Right ventricle myocardium superior (tissue), 1 donor: Measurements from ENCODE around the gene SYTL1. TPM values are rescaled to one million over a fixed set of nuclear protein-coding genes. Genes with fewer than 3 reads are reported as not detected.

Source experiments
- ATAC-seq: fragments of 200-7000 bp; cut with Tn5 transposase; one replicate; pipeline ENCODE4 v1.9.1; 2020; ENCODE audit warnings: mild to moderate bottlenecking; ENCODE audit not compliant: poor library complexity
- DNase-seq: peaks from one replicate; pipeline ENCODE4 v3.0.0-alpha.2; 2020
- intact Hi-C: fragments of 100-400 bp; cut with DNase I; formaldehyde crosslinking; loops from one replicate; pipeline ENCODE4 v1.11.2; 2022
- total RNA-seq: library from RNA; stranded (reverse); fragmentation: NEBNext Ultra II Directional; extraction: Animal tissue kit (Norgen Biotek cat#: 25700); gene quantifications from one replicate; pipeline ENCODE4 v1.2.1, GENCODE V29; 2021
- donor health status: DM: no; HTN: yes; CAD: no; lungs with severe emphysema.

Gene SYTL1
- total RNA-seq, 1 donor from 2014 or later = 0.43 TPM

GRCh38 chr1:27314169-27314568 is 27.7 kb upstream of the SYTL1 start:
- intact Hi-C loops = no loop called here
- DNase-seq = no peak
- ATAC-seq = no peak

- intact Hi-C loops = no loop called here
- DNase-seq = no peak
- no peak for ATAC-seq
Measured at GRCh38 chr1:27314737-27315136, 27.1 kb upstream of the SYTL1 start.

- ATAC-seq = no peak
- DNase-seq = no peak
- intact Hi-C loops = no loop called here
Measured at GRCh38 chr1:27316860-27317259, 25.0 kb upstream of the SYTL1 start.

- intact Hi-C loops = no loop called here
- ATAC-seq = no peak
- DNase-seq = no peak
Measured at GRCh38 chr1:27318136-27318535, 23.7 kb upstream of the SYTL1 start.

- intact Hi-C loops = no loop called here
- ATAC-seq = no peak
- no peak for DNase-seq
Measured at GRCh38 chr1:27318596-27318995, 23.2 kb upstream of the SYTL1 start.

GRCh38 chr1:27321813-27322568 is 19.8 kb upstream of the SYTL1 start, which contains the start of gene TMEM222:
TSS of gene TMEM222 (plus strand) at chr1:27322163. CDS start at chr1:27322198, 35 bp downstream.
- ATAC-seq (peak; percentile 99), DNase-seq (peak; percentile 99)
- intact Hi-C loops = no loop called here

- ATAC-seq (no peak), DNase-seq (no peak)
Measured at GRCh38 chr1:27322569-27323240, 19.1 kb upstream of the SYTL1 start.

GRCh38 chr1:27325286-27325685 is 16.5 kb upstream of the SYTL1 start:
- DNase-seq = no peak
- no peak for ATAC-seq
- intact Hi-C loops = no loop called here

More at GRCh38 chr1:27322569-27323240, 19.1 kb upstream of the SYTL1 start:
- intact Hi-C loops = no loop called here

GRCh38 chr1:27327964-27328363 is 13.9 kb upstream of the SYTL1 start:
- ATAC-seq (no peak), DNase-seq (no peak)
- intact Hi-C loops = no loop called here

GRCh38 chr1:27330786-27331185 is 11.0 kb upstream of the SYTL1 start:
- DNase-seq (no peak), ATAC-seq (no peak)
- intact Hi-C loops = no loop called here

- DNase-seq (no peak), ATAC-seq (no peak)
- intact Hi-C loops = no loop called here
Measured at GRCh38 chr1:27331426-27331825, 10.4 kb upstream of the SYTL1 start.

- DNase-seq (no peak), ATAC-seq (peak; percentile 63)
- intact Hi-C loops = no loop called here
Measured at GRCh38 chr1:27331922-27332321, 9.9 kb upstream of the SYTL1 start.

- intact Hi-C loops = no loop called here
- DNase-seq = peak; percentile 71
Measured at GRCh38 chr1:27332536-27333281, 9.1 kb upstream of the SYTL1 start.

GRCh38 chr1:27333717-27334279 is 8.0 kb upstream of the SYTL1 start:
- ATAC-seq = no peak
- DNase-seq = no peak
- intact Hi-C loops = no loop called here

More at GRCh38 chr1:27332536-27333281, 9.1 kb upstream of the SYTL1 start:
- ATAC-seq = peak; percentile 50

GRCh38 chr1:27335506-27336422 is 6.1 kb upstream of the SYTL1 start:
- DNase-seq (no peak), ATAC-seq (no peak)
- intact Hi-C loops = no loop called here

- no peak for DNase-seq
- no peak for ATAC-seq
- intact Hi-C loops = no loop called here
Measured at GRCh38 chr1:27336756-27337155, 5.1 kb upstream of the SYTL1 start.

- no peak for DNase-seq
- ATAC-seq = no peak
- intact Hi-C loops = no loop called here
Measured at GRCh38 chr1:27338751-27339150, 3.1 kb upstream of the SYTL1 start.

GRCh38 chr1:27339213-27339612 is 2.6 kb upstream of the SYTL1 start:
- ATAC-seq (no peak), DNase-seq (no peak)
- intact Hi-C loops = no loop called here
